A673 (cell line): ENCODE data around the gene TSHZ1.

Experiments used
- CTCF ChIP-seq: fragments of 300-800, 200-600 bp; sonication (generic); conservative IDR thresholded peaks from 2 replicates; pipeline ENCODE4 v1.5.1; 2017; ENCODE audit warnings: low read depth, mild to moderate bottlenecking, antibody characterized with exemption, low read length, moderate library complexity, mixed read lengths
- EZH2 ChIP-seq: fragments of 200-600 bp; sonication (generic); IDR thresholded peaks from 2 replicates; pipeline ENCODE4 v1.6.1; 2017; ENCODE audit warnings: borderline replicate concordance, low read depth, mild to moderate bottlenecking, mixed read lengths, antibody characterized with exemption, low read length; ENCODE audit not compliant: poor library complexity, severe bottlenecking

- no peak for TF ChIP-seq CTCF
- TF ChIP-seq EZH2, result no peak
Measured at GRCh38 chr18:75231053-75231406, 20.4 kb downstream of the TSHZ1 start.
